IMR-90 (cell line): ENCODE measurements around the gene CA5B. TPM values are rescaled to one million over a fixed set of nuclear protein-coding genes. Genes with fewer than 3 reads are reported as not detected.

ENCODE experiments used
- ATAC-seq: fragments of 200-7000 bp; cut with Tn5 transposase; 2 replicates; pipeline ENCODE4 v1.9.1; 2020; ENCODE audit warnings: low read depth, mild to moderate bottlenecking, moderate library complexity
- BruUV-seq: library from RNA; stranded (reverse); fragments of 400-500 nt; replicated peaks from 2 replicates; lab custom pipeline; 2021; lab: Mats Ljungman, UMichigan
- CTCF ChIA-PET: fragments of 300-600 bp; formaldehyde crosslinking; extraction: SDS; loops from one replicate; lab custom pipeline; 2021; ENCODE audit warnings: antibody characterized with exemption; lab: Yijun Ruan, JAX
- POLR2A ChIA-PET: fragments of 300-600 bp; sonication (Branson Sonifier 250); formaldehyde crosslinking; loops from one replicate; lab custom pipeline; 2022; ENCODE audit warnings: antibody characterized with exemption; ENCODE audit not compliant: unreplicated experiment; lab: Charles Lee
- DNase-seq: peaks from one replicate; pipeline ENCODE4 v3.0.0; 2013
- H2AFZ ChIP-seq: replicated peaks from 2 replicates; pipeline ENCODE3; 2013; ENCODE audit warnings: low read length, mild to moderate bottlenecking; ENCODE audit not compliant: poor library complexity
- H2AK5ac ChIP-seq: 2 replicates; pipeline ENCODE4 v1.6.1; 2013; ENCODE audit warnings: low read depth, low read length, inconsistent platforms
- H2AK9ac ChIP-seq: replicated peaks from 2 replicates; pipeline ENCODE3; 2013; ENCODE audit warnings: mild to moderate bottlenecking, low read depth, low read length, moderate library complexity; ENCODE audit not compliant: poor library complexity
- H2BK120ac ChIP-seq: 2 replicates; pipeline ENCODE4 v1.6.1; 2013; ENCODE audit warnings: low read depth, low read length, inconsistent platforms
- H2BK15ac ChIP-seq: 3 replicates; pipeline ENCODE4 v1.6.1; 2013; ENCODE audit warnings: low read depth, low read length, inconsistent platforms
- H2BK20ac ChIP-seq: 2 replicates; pipeline ENCODE4 v1.6.1; 2013; ENCODE audit warnings: low read depth, mild to moderate bottlenecking, inconsistent platforms, low read length, moderate library complexity
- H2BK5ac ChIP-seq: 2 replicates; pipeline ENCODE4 v1.6.1; 2013; ENCODE audit warnings: mild to moderate bottlenecking, low read depth, low read length, inconsistent platforms; ENCODE audit not compliant: poor library complexity, severe bottlenecking
- H3K14ac ChIP-seq: replicated peaks from 2 replicates; pipeline ENCODE4 v1.6.1; 2013; ENCODE audit warnings: low read depth, low read length, inconsistent platforms
- H3K18ac ChIP-seq: 2 replicates; pipeline ENCODE4 v1.6.1; 2013; ENCODE audit warnings: low read depth, low read length, control low read depth
- H3K23ac ChIP-seq: 2 replicates; pipeline ENCODE4 v1.6.1; 2013; ENCODE audit warnings: low read depth, low read length, inconsistent platforms
- H3K27ac ChIP-seq: 2 replicates; pipeline ENCODE4 v1.5.1; 2013; ENCODE audit warnings: mild to moderate bottlenecking, control low read depth, low read length; ENCODE audit not compliant: insufficient read depth
- H3K27me3 ChIP-seq: 2 replicates; pipeline ENCODE4 v1.6.1; 2013; ENCODE audit warnings: low read length; ENCODE audit not compliant: control insufficient read depth, insufficient read depth
- H3K36me3 ChIP-seq: 2 replicates; pipeline ENCODE4 v1.6.1; 2013; ENCODE audit warnings: low read length, mixed read lengths; ENCODE audit not compliant: control insufficient read depth, insufficient read depth
- H3K4ac ChIP-seq: 2 replicates; pipeline ENCODE4 v1.6.1; 2013; ENCODE audit warnings: low read depth, low read length, inconsistent platforms
- H3K4me1 ChIP-seq: 2 replicates; pipeline ENCODE4 v1.6.1; 2013; ENCODE audit warnings: low read length, mixed read lengths; ENCODE audit not compliant: control insufficient read depth, insufficient read depth
- H3K4me2 ChIP-seq: 2 replicates; pipeline ENCODE4 v1.6.1; 2013; ENCODE audit warnings: low read depth, mild to moderate bottlenecking, control low read depth, low read length, moderate library complexity
- H3K4me3 ChIP-seq: 2 replicates; pipeline ENCODE4 v1.5.1; 2013; ENCODE audit warnings: low read depth, mild to moderate bottlenecking, control low read depth, low read length, moderate library complexity; ENCODE audit not compliant: insufficient read depth
- H3K56ac ChIP-seq: 2 replicates; pipeline ENCODE4 v1.6.1; 2013; ENCODE audit warnings: low read length, inconsistent platforms; ENCODE audit not compliant: insufficient read depth; ENCODE audit errors: extremely low read depth
- H3K79me1 ChIP-seq, 2 experiments: 2 replicates each; pipeline ENCODE4 v1.6.1; 2013; ENCODE audit warnings: low read length in 2 of 2, inconsistent platforms in 1 of 2, low read depth in 1 of 2
- H3K9ac ChIP-seq: 2 replicates; pipeline ENCODE4 v1.6.1; 2013; ENCODE audit warnings: low read depth, low read length, control low read depth
- H3K9me1 ChIP-seq: 2 replicates; pipeline ENCODE4 v1.6.1; 2013; ENCODE audit warnings: low read length, inconsistent platforms; ENCODE audit not compliant: insufficient read depth
- H3K9me3 ChIP-seq: 2 replicates; pipeline ENCODE4 v1.6.1; 2013; ENCODE audit warnings: low read length; ENCODE audit not compliant: control insufficient read depth, insufficient read depth
- H4K20me1 ChIP-seq: 2 replicates; pipeline ENCODE4 v1.6.1; 2013; ENCODE audit warnings: low read length, inconsistent platforms; ENCODE audit not compliant: insufficient read depth
- H4K5ac ChIP-seq: 2 replicates; pipeline ENCODE4 v1.6.1; 2013; ENCODE audit warnings: mild to moderate bottlenecking, low read depth, low read length, control low read depth
- H4K8ac ChIP-seq, 2 experiments: 2 replicates each; pipeline ENCODE4 v1.6.1; 2013; ENCODE audit warnings: low read depth in 2 of 2, low read length in 2 of 2, control low read depth in 1 of 2, inconsistent platforms in 1 of 2
- H4K91ac ChIP-seq: 2 replicates; pipeline ENCODE4 v1.6.1; 2013; ENCODE audit warnings: low read depth, low read length, inconsistent platforms; ENCODE audit not compliant: insufficient read depth
- MAFK ChIP-seq: IDR thresholded peaks from 2 replicates; pipeline ENCODE4 v1.6.1; 2012; ENCODE audit warnings: low read depth, low read length, improper control_type of control experiment
- RFX5 ChIP-seq: IDR thresholded peaks from 2 replicates; pipeline ENCODE4 v1.8.0; 2012; ENCODE audit warnings: low read depth, mild to moderate bottlenecking, low read length, moderate library complexity
- WGBS, 2 experiments: methylation state at CpG; one replicate each; pipeline versions ENCODE4 v1.1.5 to v1.1.7; 2013; ENCODE audit warnings: missing lambda C conversion rate in 2 of 2; ENCODE audit not compliant: insufficient read length in 1 of 2; ENCODE audit errors: extremely low coverage in 2 of 2; 5-methylcytosine and 5-hydroxymethylcytosine counted together
- dilution Hi-C: fragments of 300-500 bp; cut with HindIII; formaldehyde crosslinking; loops from one replicate; pipeline ENCODE4 v1.14.3; 2018; ENCODE audit warnings: low sequenced_read_pairs; ENCODE audit not compliant: unreplicated experiment
- in situ Hi-C: fragments of 300-500 bp; cut with MboI; formaldehyde crosslinking; loops from 3 replicates; pipeline ENCODE4 v1.14.3; 2019; ENCODE audit warnings: low sequenced_read_pairs, inconsistent platforms, mixed read lengths
- intact Hi-C: fragments of 100-400 bp; cut with micrococcal nuclease; formaldehyde crosslinking; loops from 2 replicates; pipeline ENCODE4 v1.10.0; 2022
- polyA plus RNA-seq, 3 experiments: library from polyadenylated mRNA; depleted of rRNA; stranded (reverse); fragments of >200 nt; gene quantifications; 2 replicates each; pipeline ENCODE4 v1.2.3, GENCODE V29; 2012; ENCODE audit warnings: low replicate concordance in 1 of 3
- total RNA-seq: library from RNA; depleted of rRNA; stranded (reverse); fragments of >200 nt; gene quantifications from 2 replicates; pipeline ENCODE4 v1.2.3, GENCODE V29; 2012

The CA5B gene
- total and polyA plus RNA-seq, 2 of the 4 experiments (the other 2 are of a cell fraction): 3.5 to 5.4 TPM

DNA sequence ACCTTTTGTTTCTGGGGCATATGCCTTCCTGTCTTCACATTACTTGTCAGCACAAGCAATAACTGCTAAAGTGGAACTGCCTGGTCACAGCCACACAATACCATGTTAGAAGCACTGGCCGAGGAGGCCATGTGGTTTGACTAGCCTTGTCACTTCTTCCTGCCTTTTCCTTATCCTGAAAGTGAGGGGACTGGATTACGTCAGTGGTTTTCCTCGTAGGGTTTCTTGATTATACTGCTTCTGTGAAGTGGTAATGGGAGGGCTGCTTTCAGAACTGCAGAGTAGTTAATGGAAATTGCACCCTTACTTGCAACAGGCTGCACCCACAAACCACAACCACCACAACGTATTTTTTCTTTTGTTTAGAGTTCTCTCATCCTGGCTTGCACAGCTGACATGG lies 78.8 kb downstream of the CA5B start:
- Histone ChIP-seq H3K23ac (peak overlapping the region; percentile 87), H2AK5ac (peak overlapping the region; percentile 74; the same call in 1 of the 2 replicates), H3K18ac (no peak overlapping the region), H3K4me3 (no peak overlapping the region), H3K9ac (peak overlapping the region; percentile 39; the same call in 1 of the 2 replicates), H2BK15ac (no peak overlapping the region), H4K8ac (peak overlapping the region in 1 of 2 experiments; percentile 76; a peak in 2 of 4 replicates), H3K9me1 (peaks cover 3% of the 10 kb centered on the region), H3K36me3 (peaks cover 14% of the 10 kb centered on the region), H3K27ac (peak overlapping the region; percentile 87; the same call in 1 of the 2 replicates), H3K4ac (peak overlapping the region; percentile 81; the same call in 1 of the 2 replicates), H4K91ac (peak overlapping the region; percentile 70), H2AFZ (no peak overlapping the region), H3K79me1 (no peaks in the 10 kb centered on the region; a peak in 2 of 4 replicates), H2AK9ac (no peak overlapping the region), H2BK5ac (no peak overlapping the region), H3K4me1 (peaks cover 4% of the 10 kb centered on the region; the same call in 1 of the 2 replicates), H4K20me1 (no peaks in the 10 kb centered on the region), H3K27me3 (no peaks in the 10 kb centered on the region), H3K56ac (no peak overlapping the region; the same call in 1 of the 2 replicates), H4K5ac (no peak overlapping the region; the same call in 1 of the 2 replicates), H3K9me3 (no peaks in the 10 kb centered on the region), H2BK120ac (no peak overlapping the region), H2BK20ac (no peak overlapping the region; the same call in 1 of the 2 replicates), H3K14ac (peak overlapping the region; percentile 80; the same call in 1 of the 2 replicates), H3K4me2 (no peak overlapping the region)
- dilution Hi-C loops (no loop called here), in situ Hi-C loops (loop anchor here (25.0 kb wide), 1 partner anchor 870 kb away; no protein-coding TSS in a partner anchor), intact Hi-C loops (no loop called here)
- ATAC-seq (no peak), DNase-seq (no peak)
- no peak for TF ChIP-seq RFX5
- TF ChIP-seq MAFK: no peak
- BruUV-seq: no TSS peak
- ChIA-PET POLR2A (no interaction called here), CTCF (no interaction called here)
- whole genome bisulfite sequencing, 2 experiments: no CpG with 5 or more reads among the region's 4 CpGs
